ENCODE measurements around the gene ERP44.

DNA sequence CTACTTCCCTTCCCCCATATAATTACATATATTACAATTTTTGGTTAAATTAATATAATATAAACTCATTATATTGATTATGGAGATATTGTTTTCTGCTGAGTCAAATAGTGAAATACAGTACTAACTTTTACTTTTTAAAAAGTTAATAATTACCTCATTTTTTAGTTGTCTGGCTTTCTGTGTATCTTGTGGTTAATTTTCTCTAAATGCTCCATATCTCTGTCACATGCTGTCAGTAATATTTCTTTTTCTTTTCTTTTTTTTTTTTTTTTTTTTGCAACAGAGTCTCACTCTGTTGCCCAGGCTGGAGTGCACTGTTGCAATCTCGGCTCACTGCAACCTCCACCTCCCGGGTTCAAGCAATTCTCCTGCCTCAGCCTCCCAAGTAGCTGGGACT lies 169.1 kb downstream of the ERP44 start:
- TF ChIP-seq YY1 (IDR thresholded peaks at IDR 0.05; ENCODE audit: insufficient read depth, insufficient read length) (no peak), SUZ12 (IDR thresholded peaks at IDR 0.05; ENCODE audit: extremely low read depth, insufficient read depth, insufficient read length) (no peak), ZNF274 (IDR thresholded peaks at IDR 0.05; ENCODE audit: low read depth, low read length) (no peak)

Measured in NT2/D1 (cell line).